HFFc6 (cell line): ENCODE measurements around the gene MUSK. TPM values are rescaled to one million over a fixed set of nuclear protein-coding genes. Genes with fewer than 3 reads are reported as not detected.

Source experiments
- DNase-seq: peaks from one replicate; pipeline ENCODE4 v3.0.0-alpha.2; 2018
- H3K27ac Mint-ChIP-seq: 2 replicates; pipeline ENCODE4 v1.8.0; 2020; ENCODE audit warnings: mild to moderate bottlenecking, mixed read lengths
- H3K27me3 Mint-ChIP-seq: 2 replicates; pipeline ENCODE4 v1.8.0; 2021; ENCODE audit warnings: mild to moderate bottlenecking, moderate library complexity, mixed read lengths; ENCODE audit not compliant: insufficient read depth
- H3K36me3 Mint-ChIP-seq: 2 replicates; pipeline ENCODE4 v1.8.0; 2021; ENCODE audit warnings: low read depth, mixed read lengths
- H3K4me1 Mint-ChIP-seq: 2 replicates; pipeline ENCODE4 v1.8.0; 2020; ENCODE audit warnings: low read depth, mixed read lengths
- H3K4me3 Mint-ChIP-seq: 2 replicates; pipeline ENCODE4 v1.8.0; 2020; ENCODE audit warnings: mild to moderate bottlenecking, moderate library complexity, mixed read lengths
- H3K9me3 Mint-ChIP-seq: 2 replicates; pipeline ENCODE4 v1.8.0; 2020; ENCODE audit warnings: mild to moderate bottlenecking, mixed read lengths
- CTCF ChIP-seq: fragments of 200-600 bp; sonication (generic); IDR thresholded peaks from 2 replicates; pipeline ENCODE4 v1.5.0; 2021; ENCODE audit warnings: antibody characterized with exemption, mild to moderate bottlenecking
- total RNA-seq, 6 experiments: library from RNA; stranded (reverse); fragmentation: NEBNext Ultra II Directional; extraction: Animal tissue kit (Norgen Biotek cat#: 25700); gene quantifications; 2 replicates in 1 of 6; 3 replicates in 5 of 6; pipeline ENCODE4 v1.2.3, GENCODE V29; 2021

MUSK gene
- total RNA-seq, 6 experiments from 2014 or later = 0.11 to 0.23 (median 0.14) TPM; not detected in 2

GRCh38 chr9:110648696-110649095, 19.9 kb upstream of the MUSK start:
- Mint-ChIP-seq H3K27ac (no peak overlapping the region), H3K9me3 (peaks cover 11% of the 10 kb centered on the region), H3K4me1 (peaks cover 49% of the 10 kb centered on the region), H3K27me3 (no peaks in the 10 kb centered on the region), H3K36me3 (peaks cover 24% of the 10 kb centered on the region), H3K4me3 (no peak overlapping the region)
- TF ChIP-seq CTCF = no peak
- no peak for DNase-seq

- no peaks in the 10 kb centered on the region for H3K27me3 Mint-ChIP-seq
- H3K9me3 Mint-ChIP-seq = peaks cover 5% of the 10 kb centered on the region
- H3K36me3 Mint-ChIP-seq = peaks cover 11% of the 10 kb centered on the region
- peak overlapping the region; percentile 62 for H3K4me3 Mint-ChIP-seq
- peak; percentile 86 for DNase-seq
- TF ChIP-seq CTCF = no peak
- H3K27ac Mint-ChIP-seq = peak overlapping the region; percentile 96
- peaks cover 63% of the 10 kb centered on the region for H3K4me1 Mint-ChIP-seq
These were observed 18.3 kb upstream of the MUSK start for GRCh38 chr9:110650261-110650660.

- H3K27ac Mint-ChIP-seq = peak overlapping the region; percentile 96
- H3K27me3 Mint-ChIP-seq = no peaks in the 10 kb centered on the region
- peak; percentile 97 for DNase-seq
- peaks cover 4% of the 10 kb centered on the region; the same call in 1 of the 2 replicates for H3K9me3 Mint-ChIP-seq
- peak overlapping the region; percentile 62 for H3K4me3 Mint-ChIP-seq
- H3K4me1 Mint-ChIP-seq = peaks cover 71% of the 10 kb centered on the region
- no peak for TF ChIP-seq CTCF
- H3K36me3 Mint-ChIP-seq = peaks cover 9% of the 10 kb centered on the region
These were observed 17.6 kb upstream of the MUSK start for GRCh38 chr9:110650991-110651411.

GRCh38 chr9:110655754-110656641, 12.6 kb upstream of the MUSK start:
- peak overlapping the region; percentile 52 for H3K4me3 Mint-ChIP-seq
- H3K27me3 Mint-ChIP-seq = peaks cover 2% of the 10 kb centered on the region; the same call in 1 of the 2 replicates
- H3K27ac Mint-ChIP-seq = peak overlapping the region; percentile 37
- DNase-seq = peak; percentile 29
- TF ChIP-seq CTCF = no peak
- no peaks in the 10 kb centered on the region for H3K9me3 Mint-ChIP-seq
- peaks cover 15% of the 10 kb centered on the region for H3K36me3 Mint-ChIP-seq
- peaks cover 81% of the 10 kb centered on the region for H3K4me1 Mint-ChIP-seq

- TF ChIP-seq CTCF = no peak
- peak; percentile 50 for DNase-seq
- H3K4me3 Mint-ChIP-seq = 0 out of 2 replicates have a peak overlapping the region, but pooled peaks have one; percentile 11
- H3K4me1 Mint-ChIP-seq = peaks cover 55% of the 10 kb centered on the region
- peaks cover 15% of the 10 kb centered on the region for H3K36me3 Mint-ChIP-seq
- no peaks in the 10 kb centered on the region for H3K9me3 Mint-ChIP-seq
- H3K27me3 Mint-ChIP-seq = peaks cover 2% of the 10 kb centered on the region; the same call in 1 of the 2 replicates
- peak overlapping the region; percentile 70 for H3K27ac Mint-ChIP-seq
These were observed 8.6 kb upstream of the MUSK start for GRCh38 chr9:110659891-110660541.
